GM18511 (cell line): ENCODE data around the gene GRAMD2B.
A peak's percentile ranks its signal among the peaks of the same experiment; 100 is the strongest.
"Not testable (repeated sequence)": the region's sequence is repeated elsewhere in the genome, so short reads cannot be mapped to it uniquely, and the experiment has no call there.

Source experiments
- ATAC-seq: cut with Tn5 transposase; IDR thresholded peaks from one replicate; pipeline ENCODE4 v1.9.1; 2021; ENCODE audit warnings: mild to moderate bottlenecking, moderate library complexity; ENCODE audit not compliant: unreplicated experiment

Gene GRAMD2B

GRCh38 chr5:126448720-126449119, 25.5 kb downstream of the GRAMD2B start:
- no peak for ATAC-seq

- peak; percentile 80 for ATAC-seq
Observed at GRCh38 chr5:126449751-126450271, 26.6 kb downstream of the GRAMD2B start.

GRCh38 chr5:126450346-126450745, 27.1 kb downstream of the GRAMD2B start:
- peak; percentile 65 for ATAC-seq

GRCh38 chr5:126450907-126451306, 27.7 kb downstream of the GRAMD2B start:
- ATAC-seq: no peak

- no peak for ATAC-seq
Observed at GRCh38 chr5:126452477-126452876, 29.3 kb downstream of the GRAMD2B start.

- no peak for ATAC-seq
Observed at GRCh38 chr5:126454081-126454480, 30.9 kb downstream of the GRAMD2B start.

- ATAC-seq: no peak
Observed at GRCh38 chr5:126454535-126454934, 31.3 kb downstream of the GRAMD2B start.

- no peak for ATAC-seq
Observed at GRCh38 chr5:126455264-126455663, 32.1 kb downstream of the GRAMD2B start.

- ATAC-seq: no peak
Observed at GRCh38 chr5:126455728-126456127, 32.5 kb downstream of the GRAMD2B start.

GRCh38 chr5:126456217-126456820, 33.1 kb downstream of the GRAMD2B start:
- no peak for ATAC-seq

GRCh38 chr5:126460459-126460858, 37.2 kb downstream of the GRAMD2B start:
- no peak for ATAC-seq

- ATAC-seq: no peak
Observed at GRCh38 chr5:126460977-126461376, 37.8 kb downstream of the GRAMD2B start.

GRCh38 chr5:126461838-126462237, 38.6 kb downstream of the GRAMD2B start:
- peak; percentile 24 for ATAC-seq

GRCh38 chr5:126462239-126463014, 39.2 kb downstream of the GRAMD2B start:
- peak; percentile 83 for ATAC-seq

- peak; percentile 29 for ATAC-seq
Observed at GRCh38 chr5:126464016-126464415, 40.8 kb downstream of the GRAMD2B start.

- ATAC-seq: no peak
Observed at GRCh38 chr5:126464959-126465358, 41.8 kb downstream of the GRAMD2B start.

GRCh38 chr5:126468091-126468490, 44.9 kb downstream of the GRAMD2B start:
- no peak for ATAC-seq

GRCh38 chr5:126469536-126470316, 46.5 kb downstream of the GRAMD2B start:
- no peak for ATAC-seq

GRCh38 chr5:126470529-126470928, 47.3 kb downstream of the GRAMD2B start:
- ATAC-seq: not testable (repeated sequence)

GRCh38 chr5:126471247-126471646, 48.0 kb downstream of the GRAMD2B start:
- no peak for ATAC-seq

GRCh38 chr5:126471875-126472537, 48.8 kb downstream of the GRAMD2B start:
- ATAC-seq: peak; percentile 71
